NCI-H1092 (cell line): ENCODE results near the gene SRC.
"Not testable (repeated sequence)": the region's sequence is repeated elsewhere in the genome, so short reads cannot be mapped to it uniquely, and the experiment has no call there.

Experiments used
- DNase-seq: peaks from one replicate; lab custom pipeline; 2025; lab: John Stamatoyannopoulos, UW

SRC gene

DNA sequence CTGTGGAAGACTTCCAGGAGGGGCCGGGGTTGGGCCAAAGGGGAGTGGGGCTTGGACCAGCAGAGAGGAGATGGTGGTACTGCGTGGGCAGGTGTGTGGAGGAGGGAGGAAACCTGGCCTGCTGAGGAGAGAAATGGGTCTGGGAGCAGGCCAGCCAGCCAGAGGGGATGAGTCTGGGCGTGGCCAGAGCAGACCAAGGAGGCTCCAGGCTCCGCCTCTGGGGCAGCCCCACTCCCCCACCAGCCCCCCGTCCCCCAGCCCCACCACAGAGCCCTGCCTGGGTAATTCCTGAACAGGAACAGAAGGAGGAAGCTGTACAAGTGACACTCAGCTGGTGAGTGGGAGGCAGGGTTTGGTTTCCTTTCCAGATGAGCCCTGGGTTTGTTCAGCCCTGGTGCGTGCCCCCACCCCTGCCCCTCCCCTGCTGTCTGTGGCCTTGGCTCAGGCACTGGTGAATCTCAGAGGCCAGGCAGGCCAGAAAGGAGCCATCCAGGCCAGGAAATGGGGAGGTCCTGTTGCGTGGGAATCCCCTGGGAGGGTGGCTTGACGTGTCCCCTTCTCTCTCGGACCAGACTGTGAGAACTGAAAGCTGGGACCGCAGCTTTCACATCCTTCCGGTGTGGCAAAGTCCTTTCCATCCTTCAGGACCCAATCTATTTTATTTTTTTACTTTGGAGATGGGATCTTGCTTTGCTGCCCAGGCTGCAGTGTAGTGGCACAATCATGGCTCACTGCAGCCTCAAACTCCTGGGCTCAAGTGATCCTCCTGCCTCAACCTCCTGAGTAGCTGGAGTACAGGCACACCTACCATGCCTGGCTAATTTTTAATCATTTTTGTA is 9.4 kb upstream of the SRC start:
- no peak for DNase-seq

DNA sequence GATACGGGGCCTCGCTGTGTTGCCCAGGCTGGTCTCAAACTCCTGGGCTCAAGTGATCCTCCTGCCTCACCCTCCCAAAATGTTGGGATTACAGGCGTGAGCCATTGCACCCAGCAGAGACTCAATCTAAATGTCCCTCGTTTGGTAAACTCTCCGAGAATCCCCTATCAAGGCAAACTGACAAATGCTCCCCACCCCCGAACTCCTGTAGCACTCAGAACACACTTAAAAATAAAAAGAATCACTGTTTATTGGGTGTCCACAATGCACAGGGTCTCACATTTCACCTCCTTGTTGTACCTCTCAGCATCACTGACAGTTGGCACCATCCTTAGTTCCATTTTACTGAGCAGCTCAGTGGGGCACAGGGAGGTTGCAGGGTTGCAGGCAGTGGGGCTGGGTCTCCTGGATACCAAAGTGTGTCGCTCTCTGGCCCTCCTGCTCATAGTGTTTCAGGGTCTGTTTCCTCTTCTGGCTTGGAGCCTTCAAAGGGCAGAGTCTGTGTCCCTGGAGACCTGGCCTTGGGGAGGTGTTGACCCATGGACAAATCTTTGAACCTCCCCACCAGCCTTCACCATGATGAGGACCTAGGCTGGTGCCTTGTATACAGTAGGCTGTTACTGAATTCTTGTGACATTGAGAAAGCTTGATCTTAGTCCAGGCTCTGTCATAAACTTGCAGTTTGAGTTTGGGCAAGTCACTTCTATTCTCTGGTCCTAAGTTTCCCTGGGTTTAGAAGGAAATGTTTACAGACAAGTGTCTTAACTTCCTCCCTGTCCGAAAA is 8.5 kb upstream of the SRC start:
- no peak for DNase-seq

DNA sequence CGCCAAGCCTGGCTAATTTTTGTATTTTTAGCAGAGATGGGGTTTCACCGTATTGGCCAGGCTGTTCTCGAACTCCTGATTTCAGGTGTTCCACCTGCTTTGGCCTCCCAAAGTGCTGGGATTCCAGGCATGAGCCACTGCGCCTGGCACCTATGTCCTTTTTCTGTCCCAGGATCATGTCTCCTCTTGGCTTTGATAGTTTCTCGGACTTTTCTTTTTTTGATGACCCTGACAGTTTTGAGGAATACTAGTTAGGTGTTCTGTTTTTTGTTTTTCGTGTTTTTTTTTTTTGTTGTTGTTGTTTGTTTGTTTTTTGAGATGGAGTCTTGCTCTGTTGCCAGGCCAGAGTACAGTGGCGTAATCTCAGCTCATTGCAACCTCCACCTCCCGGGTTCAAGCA is 7.6 kb upstream of the SRC start:
- DNase-seq, result not testable (repeated sequence)

- no peak for DNase-seq
Observed at GRCh38 chr20:37339208-37339607, 6.7 kb upstream of the SRC start.

DNA sequence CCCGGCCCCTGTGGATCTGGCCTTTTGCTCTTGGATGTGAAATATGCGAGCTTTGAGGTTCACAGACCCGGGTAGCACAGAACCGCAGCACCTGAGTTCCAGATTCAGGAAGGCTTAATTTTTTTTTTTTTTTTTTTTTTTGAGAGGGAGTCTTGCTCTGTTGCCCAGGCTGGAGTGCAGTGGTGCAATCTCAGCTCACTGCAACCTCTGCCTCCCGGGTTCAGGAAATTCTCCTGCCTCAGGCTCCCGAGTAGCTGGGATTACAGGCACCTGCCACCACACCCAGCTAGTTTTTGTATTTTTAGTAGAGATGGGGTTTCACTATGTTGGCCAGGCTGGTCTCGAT is 6.2 kb upstream of the SRC start:
- not testable (repeated sequence) for DNase-seq

DNA sequence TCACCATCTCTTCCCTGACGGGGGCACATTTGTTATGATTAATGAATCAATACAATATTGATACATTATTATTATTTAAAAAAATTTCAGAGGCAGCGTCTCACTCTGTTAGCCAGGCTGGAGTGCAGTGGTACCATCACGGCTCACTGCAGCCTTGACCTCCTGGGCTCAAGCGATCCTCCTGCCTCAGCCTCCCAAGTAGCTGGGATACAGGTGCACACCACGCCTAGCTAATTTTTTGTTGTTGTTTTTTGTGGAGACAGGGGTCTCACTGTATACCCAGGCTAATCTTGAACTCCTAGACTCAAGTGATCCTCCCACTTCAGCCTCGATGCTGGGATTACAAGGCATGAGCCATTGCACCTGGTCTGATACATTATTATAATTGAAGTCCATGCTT is 4.9 kb upstream of the SRC start:
- no peak for DNase-seq

- DNase-seq, result no peak
Observed at GRCh38 chr20:37341632-37342031, 4.3 kb upstream of the SRC start.

DNA sequence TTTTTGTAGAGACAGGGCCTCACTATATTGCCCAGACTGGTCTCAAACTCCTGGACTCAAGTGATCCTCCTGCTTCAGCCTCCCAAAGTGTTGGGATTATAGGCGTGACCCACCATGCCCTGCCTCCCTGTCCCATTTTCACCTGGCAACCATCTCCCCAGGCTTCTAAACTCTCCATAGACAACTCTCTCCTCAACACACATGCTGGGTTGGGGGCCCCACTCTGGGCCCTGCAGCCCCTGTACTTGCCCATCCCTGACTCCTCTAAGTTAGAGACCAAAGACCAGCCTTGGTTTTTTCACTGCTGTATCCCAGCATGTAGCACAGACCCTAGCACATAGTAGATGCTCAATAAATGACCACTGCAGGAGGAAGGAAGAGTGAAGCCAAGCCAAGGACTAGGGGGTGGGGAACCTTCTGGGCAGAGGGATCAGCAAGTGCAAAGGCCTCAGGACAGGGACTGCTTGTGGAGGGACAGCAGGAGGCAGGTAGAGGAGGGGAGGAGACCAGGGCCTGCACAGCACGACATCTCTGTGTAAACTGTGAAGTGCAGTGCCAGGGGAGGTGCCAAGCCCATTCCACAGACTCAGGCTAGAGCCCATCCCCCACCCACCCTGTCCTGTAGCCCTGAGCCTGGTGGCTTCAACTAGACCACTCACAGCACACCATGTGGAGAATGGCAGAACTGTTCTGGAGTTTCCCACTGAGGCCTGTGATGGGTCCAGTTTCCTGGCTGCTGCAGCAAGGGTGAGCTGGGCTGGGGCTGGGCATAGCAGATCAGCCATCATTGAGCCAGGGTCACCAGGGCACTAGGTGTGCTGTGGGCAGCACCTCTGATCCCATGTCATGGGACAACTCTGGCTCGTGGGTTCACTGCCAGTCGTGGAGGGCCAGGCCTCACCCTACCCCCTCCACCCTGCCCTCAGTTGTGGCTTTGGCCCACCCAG is 3.4 kb upstream of the SRC start:
- no peak for DNase-seq

- DNase-seq, result no peak
Observed at GRCh38 chr20:37343212-37343993, 2.5 kb upstream of the SRC start.

- no peak for DNase-seq
Observed at GRCh38 chr20:37343994-37344355, 2.0 kb upstream of the SRC start.

GRCh38 chr20:37344506-37345338 is 1.2 kb upstream of the SRC start:
- DNase-seq, result no peak

GRCh38 chr20:37346236-37346534 is 245 bp downstream of the SRC start:
- DNase-seq, result no peak

GRCh38 chr20:37346535-37347346 is 801 bp downstream of the SRC start:
- DNase-seq, result no peak

DNA sequence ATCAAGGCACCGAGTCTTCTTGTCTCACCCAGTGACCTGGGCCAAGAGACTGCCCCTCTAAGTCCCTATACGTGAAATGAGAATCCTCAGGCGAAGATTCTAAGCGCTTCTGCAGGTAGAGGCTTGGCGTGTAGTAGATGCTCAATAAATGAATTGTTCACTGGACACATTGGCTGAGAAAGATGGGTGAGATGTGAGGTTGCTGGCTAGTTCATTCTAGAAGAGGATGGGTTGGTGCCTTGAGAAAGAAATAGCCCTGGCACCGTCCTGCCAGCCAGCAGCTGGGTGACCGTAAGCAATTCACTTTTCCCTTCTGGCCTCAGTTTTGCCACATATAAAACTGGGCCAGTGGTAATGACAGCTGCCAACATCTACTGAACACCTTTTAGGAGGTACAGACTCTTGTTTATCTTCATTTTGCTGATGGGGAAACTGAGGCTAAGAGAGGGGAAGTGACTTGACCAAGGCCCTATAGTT is 1.4 kb downstream of the SRC start:
- DNase-seq, result no peak

DNA sequence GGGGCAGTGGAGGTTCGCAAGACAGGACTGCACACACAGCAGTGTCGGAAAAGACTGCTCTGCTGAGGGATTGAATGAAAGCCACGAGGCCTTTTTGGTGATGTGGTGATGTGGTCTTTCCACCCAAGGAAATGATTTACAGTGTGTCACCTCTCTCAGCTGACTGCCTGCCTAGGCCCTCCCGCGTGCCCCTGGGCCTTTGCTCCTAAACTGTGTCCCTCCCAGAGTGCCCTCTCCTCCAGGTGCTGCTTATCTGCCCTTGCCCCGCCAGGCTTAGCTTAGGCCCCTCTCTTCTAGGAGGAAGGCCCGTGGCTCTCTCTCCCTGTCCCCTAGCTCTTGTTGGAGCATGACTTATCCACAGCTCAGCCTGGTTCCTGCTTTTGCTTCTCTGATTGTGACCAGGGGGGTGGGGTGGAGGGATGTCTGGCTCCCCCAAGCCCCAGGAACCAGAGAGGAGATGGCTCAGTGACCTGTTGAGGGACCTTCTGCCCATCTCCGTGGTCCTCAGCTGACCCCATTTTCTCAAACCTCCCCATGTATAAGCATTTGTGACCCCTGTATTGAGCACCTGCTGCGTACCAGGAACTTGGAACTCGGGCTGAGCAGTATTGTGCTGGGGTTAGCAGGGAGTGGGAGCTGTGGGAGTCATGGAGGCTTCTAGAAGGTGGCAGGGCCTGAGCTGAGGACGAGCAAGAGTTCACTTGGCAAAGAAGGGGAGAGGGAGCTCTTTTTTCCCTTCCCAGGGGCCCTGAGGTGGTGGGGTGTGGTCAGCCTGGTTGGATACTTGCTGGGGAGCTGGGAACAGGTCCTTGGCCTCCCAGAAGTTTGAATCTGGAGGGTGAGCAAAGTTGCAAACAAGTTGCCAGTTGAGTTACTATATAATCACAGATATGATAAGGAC is 2.2 kb downstream of the SRC start:
- no peak for DNase-seq

DNA sequence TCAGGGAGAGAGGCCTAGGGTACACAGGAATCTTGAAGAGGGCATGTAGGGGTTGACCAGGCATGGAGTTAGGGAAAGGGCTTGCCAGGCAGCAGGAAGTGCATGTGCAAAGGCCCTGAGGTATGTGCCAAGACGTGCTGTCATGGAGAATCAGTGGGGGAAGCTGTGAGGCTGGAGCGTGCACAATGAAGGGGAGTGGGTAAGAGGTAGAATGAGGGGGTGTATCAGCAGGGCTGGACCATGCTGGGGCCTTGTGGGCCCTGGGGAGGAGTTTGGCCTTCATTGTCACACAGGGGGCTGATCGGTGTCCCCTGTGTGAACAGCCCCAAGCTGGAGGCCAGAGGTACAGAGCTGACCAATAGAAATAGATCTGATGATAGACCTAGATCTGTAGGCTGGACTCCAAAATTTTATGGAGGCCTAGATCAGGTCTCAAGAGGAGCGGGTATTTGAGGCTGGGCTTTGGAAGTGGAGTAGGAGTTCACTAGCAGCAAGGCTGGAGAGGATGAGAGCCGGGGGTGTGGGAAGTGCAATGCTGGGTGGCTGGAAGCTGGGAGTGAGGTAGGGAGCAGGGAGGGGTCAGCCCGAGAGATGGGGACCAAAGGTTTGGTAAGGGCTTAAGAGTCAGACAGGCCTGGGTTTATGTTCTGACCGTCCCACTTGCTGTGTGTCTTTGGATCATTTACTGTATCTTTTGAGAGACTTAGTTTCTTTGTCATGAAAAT is 3.0 kb downstream of the SRC start:
- DNase-seq, result no peak

DNA sequence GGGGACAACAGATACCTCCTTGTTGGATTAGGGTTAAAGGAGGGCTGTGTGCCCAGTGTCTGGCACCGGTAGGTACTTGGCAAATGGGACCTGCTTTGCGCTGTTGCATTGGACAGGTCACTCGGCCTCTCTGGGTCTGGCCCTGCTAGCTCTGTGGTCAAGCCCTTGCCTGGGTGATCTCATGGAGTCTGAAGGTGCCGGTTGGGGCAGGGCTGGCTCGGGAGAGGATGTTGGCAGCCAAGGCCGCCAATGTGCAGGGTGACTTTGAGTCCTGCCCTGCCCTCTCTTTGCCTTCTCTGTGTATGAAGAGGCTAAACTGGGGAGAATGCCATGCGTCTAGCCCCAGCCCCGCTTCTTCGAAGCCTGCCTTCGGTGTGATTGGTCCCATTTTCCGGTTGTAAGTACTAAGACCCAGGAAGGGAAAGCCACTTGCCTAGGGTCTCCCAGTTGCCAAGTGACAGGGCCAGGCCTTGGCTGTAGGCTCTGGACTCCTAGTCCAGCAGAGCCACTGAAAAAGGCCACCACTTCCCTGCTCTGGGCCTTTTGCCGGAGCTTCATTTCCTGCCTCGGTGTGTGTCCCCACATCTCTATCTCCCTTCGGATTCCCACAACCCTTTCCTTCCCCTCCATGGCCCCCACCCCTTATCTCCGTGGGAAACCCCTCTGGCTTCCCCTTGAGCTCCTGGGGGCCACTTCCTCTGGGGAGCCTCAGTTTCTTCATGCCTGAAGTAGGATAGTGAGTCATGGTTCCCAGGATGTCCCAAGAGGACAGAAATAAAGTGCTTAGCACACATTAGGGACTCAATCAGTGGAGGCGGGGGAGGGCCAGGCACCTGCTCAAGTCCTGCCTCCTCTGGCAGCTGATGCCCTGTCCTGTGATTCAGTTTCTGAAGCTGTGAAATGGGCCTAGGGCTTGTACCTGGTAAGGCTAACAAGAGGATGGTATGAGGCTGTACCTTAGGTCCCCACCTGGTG is 3.9 kb downstream of the SRC start:
- no peak for DNase-seq
